CD4-positive, alpha-beta T cell treated with Interleukin-21 for 1 hour (primary cell): ENCODE data around the gene OLFML1.

Experiments
- DNase-seq: peaks from one replicate; pipeline ENCODE4 v3.0.0-alpha.2; 2020

The OLFML1 gene

DNA sequence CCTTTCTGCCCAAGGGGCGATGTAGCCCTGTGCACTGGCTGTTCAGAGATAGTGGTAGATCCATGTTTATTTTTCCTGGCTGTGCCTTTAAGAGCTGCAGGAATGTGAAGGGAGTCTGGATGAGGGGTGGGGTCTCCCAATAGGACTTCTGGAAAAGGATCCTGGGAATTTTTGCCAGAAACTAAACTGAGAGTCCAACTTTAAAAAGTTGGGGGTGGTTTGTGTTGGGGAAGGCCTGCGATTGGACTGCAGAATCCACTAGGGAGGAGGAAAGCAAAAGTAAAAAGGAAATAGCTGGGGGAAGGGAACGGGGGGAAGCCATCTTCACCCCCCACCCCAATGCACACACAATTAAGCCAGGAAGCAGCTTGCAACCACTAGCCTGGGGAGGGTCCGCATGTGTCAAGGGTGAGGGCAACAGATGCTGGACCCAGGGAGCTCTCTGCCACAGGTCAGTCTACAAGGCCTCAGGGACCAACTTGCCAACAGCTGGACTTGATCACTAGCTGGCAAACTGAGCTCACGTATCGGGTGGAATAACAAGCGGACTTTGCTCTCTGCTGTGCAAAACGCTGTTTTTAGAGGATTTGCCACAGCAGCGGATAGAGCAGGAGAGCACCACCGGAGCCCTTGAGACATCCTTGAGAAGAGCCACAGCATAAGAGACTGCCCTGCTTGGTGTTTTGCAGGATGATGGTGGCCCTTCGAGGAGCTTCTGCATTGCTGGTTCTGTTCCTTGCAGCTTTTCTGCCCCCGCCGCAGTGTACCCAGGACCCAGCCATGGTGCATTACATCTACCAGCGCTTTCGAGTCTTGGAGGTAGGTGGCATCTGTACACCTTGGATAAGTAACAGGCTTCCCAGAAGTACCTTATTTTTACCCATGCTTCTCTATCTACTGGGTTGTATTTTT, at the start of gene OLFML1:
Gene OLFML1 (plus strand): TSS at position 321 of the 912 bp plus-strand sequence. CDS start 370 bp downstream, at position 691.
- DNase-seq: no peak

DNA sequence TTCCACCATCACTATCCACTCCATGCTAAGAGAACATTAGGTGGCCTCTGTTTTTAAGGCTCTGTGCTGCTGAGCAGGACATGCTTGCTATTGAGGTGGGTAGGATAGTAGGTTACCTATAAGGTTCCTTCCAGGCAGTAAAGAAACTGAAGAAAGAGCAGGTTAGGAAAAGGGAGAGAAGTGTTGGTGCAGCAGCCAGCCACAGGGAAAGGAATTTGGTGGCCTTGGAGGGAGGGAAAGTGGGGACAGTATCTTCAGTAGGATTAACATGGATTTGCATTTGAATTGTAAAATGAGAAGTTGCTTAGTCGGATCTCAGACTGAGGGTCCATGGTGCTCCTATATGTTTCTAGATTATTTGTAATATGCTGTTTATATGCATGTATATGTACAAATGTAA, 49.2 kb upstream of the OLFML1 start:
- no peak for DNase-seq

DNA sequence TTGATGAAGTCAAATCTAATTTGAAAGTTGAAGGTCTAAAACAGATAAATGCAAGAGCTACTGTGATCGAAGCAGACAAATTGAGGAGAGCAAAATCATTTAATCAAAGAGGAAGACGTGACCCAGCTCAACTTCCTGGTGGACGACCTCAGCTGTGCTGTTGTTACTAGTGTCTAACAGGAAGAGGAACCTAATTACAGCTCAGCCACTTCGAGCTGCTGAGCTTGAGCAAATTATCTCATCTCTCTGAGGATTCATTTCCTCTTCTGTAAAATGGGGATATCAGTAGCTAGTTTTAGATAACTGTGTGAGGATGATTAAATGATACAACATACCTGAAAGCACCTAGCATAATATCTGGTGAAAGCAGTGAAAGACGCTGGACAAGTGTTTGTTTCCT, 48.6 kb upstream of the OLFML1 start:
- DNase-seq: peak; percentile 32

DNA sequence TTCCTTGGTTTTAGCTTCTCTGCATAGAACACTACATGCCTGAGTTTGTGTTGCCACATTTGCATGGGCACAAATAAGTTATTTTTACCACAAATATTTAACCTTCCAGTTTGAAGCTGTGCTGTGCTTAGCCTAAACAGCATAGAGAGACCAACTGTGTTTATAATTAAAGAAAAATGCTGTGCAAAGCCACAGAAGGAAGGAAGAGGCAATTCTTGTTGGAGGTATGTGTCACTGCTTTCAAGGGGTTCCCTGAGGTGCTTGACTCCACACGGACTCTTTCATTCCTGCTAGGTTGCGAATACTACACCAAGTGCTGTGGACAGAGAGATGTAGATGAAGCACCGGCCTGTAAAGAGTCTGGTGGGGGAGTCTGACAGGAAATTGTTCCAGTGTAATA, 47.6 kb upstream of the OLFML1 start:
- no peak for DNase-seq

DNA sequence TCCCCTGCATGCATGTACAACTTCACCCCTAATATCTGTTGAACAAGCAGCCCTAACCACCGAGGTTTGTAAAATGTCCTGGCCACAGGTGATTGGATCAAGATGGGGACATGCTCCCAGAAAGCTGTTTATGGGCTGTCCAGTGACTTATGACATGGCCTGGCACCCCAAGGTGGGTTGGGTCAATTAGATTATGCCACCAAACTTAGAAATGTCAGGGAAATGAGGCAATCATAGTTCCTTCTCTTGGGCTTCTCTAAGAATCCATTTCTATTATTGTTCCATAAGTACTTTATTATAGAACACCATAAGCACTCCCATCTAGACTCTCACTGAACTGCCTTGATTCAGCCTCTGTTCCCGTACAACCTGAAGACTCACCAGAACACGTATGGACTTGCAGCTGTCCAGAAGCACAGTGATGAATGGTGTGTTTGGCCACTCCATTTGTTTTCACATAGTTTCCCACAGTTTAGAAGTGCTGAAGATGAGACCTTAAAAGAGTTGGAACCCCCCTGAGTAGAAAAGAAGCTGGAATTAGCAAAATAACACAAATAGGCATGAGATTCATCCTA, 45.5 kb upstream of the OLFML1 start:
- no peak for DNase-seq

DNA sequence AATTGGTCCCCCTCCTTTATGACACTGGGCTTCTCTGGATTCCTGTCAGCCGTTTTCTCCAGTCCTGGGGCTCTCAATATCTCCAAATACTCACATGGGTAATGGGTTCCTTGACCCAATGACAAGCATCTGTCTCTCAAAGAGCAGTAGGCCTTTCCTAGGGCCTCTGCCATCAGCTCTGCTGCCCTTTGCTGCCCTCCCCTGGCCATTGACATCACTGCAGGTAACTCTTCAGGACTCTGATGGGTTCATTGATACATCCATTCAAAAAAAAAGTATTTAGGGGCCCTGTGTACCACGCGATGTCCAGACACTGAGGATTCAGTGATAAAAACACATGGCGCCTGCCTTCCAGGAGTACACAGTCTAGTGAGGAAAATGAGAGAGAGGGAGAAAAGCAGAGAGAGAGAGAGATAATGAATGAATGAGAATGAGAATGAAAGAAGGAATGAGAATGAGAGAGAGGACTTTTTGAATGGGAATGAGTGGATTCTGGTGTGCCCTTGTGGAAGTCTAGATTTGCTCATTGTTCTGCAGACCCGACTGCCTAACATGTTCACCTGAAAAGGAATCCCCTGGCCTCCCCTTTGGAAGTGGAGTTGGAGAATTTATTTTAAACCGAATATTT, 42.6 kb upstream of the OLFML1 start:
- DNase-seq: peak; percentile 62

DNA sequence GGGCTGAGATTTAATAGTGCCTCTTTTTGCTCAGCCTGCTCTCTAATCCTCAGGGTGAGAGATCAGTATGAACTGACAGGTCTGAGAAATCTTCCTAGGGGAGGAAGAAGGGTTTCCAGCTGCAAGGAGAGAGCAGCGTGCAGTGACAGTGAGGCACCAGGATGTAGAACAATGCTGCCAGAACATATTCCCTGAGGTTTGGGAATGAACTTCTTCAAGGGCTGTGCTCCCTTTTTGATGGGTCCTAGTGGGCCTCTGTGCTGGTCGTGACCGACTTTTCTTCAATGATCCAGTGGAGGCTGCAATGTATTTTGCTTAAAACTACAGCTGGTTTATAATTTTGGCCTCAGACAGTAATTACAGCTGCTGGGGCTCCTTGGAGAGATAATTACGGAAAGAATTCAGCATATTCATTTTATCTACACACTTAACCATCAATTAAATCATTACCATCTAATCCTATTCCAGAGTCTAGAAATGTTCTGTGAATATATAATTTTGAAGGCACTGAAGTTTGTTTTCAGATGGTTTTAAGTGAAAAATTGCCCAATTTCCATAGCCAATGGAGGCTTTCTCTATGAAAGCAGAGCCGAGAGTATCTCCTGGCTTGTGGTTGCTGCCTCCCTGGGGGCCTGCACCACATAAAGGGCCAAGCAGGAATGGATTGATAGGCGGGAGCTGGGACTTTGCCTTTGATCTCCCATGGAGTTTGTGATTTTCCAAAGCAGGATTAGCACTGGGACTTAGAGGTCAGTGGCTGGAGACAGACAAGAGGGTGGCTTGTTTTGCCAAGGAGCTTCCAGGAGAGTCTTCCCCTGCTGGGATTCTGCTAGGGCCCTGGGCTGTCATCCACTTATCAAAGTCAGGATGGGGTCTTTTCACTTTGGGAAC, 41.0 kb upstream of the OLFML1 start:
- DNase-seq: no peak

DNA sequence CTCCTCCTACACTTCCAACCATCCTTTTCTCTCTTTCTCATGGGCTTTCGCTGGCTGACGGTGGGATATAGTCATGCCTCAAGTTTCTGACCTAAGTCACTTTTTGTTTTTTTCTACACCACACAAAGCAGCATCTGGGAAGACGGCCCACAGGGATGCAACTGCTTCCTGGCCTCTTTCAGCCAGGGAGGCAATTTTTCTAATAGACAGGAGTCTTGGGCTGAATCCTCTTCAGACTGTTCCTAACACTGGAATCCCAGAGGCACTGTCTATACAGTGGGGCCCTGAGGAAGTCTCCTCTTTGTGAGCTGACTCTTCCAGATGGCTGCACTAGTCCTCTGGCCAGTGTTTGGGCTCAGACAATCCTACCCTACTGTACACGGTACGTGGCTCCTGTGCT, 39.7 kb upstream of the OLFML1 start:
- DNase-seq: no peak

DNA sequence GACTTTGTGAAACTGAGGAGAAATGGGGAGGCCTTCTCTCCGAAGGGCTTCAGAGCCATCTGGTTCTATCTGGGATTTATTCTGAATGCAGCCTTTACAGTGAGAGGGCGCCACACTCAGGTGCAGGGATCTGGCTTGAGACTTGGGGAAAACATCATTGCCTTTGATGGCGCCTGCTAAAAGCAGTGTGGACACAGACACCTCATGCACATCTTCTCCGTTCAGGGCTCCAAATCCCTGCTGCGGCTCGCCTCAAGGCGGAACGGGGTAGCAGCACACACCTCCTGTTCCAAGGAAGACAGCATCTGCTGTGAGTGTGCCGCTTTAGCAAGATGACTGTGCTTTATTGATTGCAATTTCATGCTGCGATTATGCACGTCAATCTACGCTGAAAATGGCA, 37.1 kb upstream of the OLFML1 start:
- DNase-seq: no peak

DNA sequence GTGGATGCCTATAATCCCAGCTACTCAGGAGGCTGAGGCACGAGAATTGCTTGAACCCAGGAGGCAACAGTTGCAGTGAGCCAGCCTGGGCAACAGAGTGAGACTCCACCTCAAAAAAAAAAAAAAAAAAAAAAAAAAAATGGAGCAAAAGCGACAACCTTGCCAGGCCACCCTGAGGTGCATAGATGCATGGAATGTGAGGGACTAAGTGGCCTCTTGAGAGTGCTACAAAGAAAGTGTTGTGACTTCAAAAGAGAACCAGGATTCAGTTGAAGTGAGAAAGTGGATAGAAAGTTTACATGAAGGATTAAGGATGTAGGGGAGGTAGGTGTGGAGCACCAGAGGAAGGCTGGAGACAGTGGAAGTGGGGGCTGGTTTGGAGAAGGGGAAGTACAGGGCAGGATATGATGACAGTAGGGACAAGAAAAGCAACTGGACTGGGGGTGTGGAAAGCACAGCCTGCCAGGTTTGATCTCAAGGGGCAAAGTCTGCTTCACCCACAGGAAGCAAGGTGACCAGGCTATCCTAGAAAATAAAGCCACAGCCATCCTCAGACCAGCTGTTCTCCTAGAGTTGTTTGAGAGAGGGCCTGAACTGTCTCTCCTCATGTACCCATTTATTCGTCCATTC, 36.0 kb upstream of the OLFML1 start:
- DNase-seq: no peak

DNA sequence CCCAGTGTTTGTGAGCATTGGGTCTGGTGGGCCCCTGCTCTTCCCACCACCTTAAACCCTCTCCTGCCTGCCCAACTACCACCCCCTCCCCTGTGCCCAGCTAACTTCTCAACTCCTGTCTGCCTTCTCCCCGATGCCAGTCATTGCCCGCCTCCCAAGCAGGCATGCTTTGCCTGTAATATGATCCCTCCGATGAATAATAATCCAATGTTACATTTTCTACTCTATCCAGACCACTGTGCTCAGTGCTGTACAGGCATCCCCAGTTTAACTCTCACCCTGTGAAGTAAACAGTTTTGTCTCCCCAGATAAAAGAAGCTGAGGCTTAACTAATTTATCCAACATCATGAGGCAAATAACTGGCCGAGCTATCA, 35.5 kb upstream of the OLFML1 start:
- DNase-seq: no peak

DNA sequence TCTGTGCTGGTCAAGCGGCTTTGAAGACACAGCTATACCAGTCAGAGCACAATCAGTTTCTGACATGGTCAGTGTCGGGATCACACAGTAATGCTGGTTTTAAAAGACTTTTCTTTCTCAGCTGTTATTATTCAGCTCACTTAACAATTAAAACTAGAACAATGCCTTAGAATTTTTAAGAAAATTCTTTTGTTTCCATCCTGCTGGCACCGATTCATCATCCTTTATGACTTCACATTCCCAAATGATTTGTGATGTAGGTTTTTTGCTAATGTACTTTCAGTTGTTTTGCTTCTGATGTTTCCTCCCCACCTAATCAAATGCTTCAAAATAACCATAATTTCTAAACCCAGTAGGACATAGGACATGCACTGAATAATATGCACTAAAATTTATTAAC, 34.5 kb upstream of the OLFML1 start:
- no peak for DNase-seq

DNA sequence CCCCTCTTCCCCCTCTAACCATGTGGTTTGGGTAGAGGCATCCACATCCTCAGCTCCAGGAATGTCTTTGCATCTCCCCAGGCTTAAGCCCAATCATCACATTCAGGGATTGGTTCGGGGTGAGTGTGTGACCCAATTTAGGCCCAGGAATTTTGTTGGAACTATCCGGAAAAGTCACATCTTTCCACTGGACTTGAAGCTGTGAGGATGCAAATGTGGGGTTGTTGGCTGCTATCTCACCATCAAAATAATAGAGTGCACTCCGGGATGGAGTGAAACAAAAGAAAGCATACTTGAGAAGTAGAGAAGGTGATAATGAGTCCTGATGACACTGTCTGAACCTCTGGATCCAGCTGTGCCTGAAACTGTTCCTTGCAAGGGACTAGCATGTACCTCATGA, 33.8 kb upstream of the OLFML1 start:
- DNase-seq: no peak

DNA sequence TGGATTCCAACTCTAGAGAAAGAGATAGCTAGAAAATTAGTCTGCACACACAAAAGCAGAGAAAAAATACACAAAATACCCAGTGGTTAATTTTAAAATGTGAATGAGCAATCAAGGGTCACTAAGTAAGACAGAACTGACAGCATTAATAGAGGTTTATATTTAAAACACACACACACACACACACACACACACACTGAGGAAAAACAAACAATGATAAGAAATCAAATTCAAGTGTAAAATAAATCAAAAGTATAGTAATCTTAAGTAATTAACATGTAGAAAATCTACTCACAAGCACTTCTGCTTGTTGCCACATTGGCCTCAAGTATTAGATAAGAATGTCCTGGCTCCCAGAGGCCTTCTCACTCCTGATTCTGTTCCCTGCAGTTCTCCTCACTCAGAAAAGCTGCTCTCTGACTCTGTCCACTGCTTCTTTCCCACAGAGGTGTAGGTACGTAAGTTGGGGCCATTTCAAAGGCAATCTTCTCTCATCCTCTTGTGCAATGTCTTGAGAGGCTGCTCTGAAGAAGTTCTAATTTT, 33.3 kb upstream of the OLFML1 start:
- DNase-seq: no peak

DNA sequence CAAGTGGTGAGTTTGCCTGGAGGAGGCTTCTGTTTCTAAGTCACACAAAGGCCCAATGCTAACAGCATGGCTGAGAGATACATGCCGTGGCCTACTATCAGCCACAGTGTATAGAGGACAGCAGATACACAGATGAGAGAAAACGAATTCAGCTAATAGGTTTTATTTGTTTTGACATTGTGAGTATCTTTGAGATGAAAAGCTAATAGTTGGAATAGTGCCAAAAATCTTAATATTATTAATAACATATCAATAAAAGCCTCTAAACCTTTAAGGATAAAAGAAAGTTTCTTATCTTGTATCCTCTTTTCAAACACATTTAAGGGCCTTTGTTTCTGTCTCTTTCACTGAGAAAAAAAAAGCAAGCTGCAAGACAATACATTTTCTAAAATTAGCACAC, 30.5 kb upstream of the OLFML1 start:
- no peak for DNase-seq

DNA sequence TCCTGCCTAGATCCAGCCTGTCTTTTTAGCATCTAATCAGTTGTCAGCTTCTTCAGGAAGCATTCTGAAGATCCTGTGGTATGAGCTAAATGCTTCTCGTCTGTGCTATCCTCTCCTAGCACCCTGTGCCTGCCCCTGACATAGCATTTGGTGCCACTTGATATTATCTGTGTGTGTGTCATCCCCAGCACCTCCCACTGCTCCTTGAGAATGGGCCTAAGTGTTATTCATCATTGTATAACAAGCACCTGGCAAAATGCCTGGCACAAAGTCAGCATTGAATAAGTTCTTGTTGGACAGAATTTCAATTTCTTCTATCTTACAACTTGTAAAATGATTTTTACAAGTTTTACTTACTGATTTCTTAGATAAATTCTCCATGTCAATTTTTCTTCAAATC, 28.1 kb upstream of the OLFML1 start:
- no peak for DNase-seq

DNA sequence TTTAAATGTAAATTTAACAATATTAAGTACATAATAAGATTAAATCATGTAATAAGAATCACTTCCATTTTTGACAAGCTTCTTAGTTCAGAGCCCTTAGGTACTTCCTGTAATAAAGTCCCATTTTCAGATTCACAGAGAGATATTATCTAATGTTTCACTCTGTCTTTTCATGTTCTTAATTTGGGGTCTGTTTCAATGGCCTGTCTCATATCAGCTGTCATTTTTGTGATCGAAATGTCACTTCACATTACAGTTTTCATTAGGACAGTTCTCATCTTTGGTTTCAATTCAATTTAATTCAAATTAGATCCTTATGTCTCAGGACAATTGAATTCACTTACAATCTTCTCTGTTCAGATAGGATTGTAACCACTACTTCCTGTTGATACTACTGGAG, 22.6 kb upstream of the OLFML1 start:
- no peak for DNase-seq

DNA sequence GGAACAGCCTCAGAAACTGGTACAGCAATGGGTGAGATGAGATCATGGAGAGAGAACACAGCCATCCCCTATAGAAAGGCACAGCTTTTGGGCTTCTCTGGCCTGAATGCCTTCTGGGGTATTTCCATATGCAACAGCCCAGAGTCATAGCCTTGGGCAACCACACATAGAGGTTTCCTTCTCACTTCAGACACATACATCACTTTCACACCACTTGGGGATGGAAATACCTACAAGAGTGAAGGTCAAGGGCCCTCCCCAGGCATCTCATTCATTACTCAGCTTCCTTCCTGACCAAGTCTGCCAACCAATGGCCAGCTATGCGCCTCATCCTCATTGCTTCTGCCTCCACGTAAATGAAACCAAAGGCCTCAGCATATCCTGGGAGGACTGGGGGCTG, 17.7 kb upstream of the OLFML1 start:
- DNase-seq: no peak

DNA sequence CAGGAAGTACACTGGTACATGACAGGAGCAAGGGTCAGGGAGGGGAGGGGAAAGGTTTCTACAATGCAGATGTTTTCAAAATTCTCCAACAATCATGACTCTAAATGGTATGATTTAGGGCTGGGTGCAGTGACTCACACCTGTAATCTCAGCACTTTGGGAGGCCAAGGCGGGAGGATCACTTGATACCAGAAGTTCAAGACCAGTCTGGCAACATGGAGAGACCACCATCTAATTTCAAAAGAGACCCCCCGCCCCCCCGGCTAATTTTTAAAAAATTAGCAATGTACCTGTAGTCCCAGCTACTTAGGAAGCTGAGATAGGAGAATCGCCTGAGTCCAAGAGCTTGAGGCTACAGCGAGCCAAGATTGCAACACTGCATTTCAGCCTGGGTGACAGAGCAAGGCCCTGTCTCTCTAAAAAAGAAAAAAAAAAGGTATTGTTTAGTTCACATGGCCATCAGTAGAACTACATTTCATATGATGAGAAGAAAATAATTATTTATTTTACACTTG, 15.9 kb upstream of the OLFML1 start:
- DNase-seq: no peak

DNA sequence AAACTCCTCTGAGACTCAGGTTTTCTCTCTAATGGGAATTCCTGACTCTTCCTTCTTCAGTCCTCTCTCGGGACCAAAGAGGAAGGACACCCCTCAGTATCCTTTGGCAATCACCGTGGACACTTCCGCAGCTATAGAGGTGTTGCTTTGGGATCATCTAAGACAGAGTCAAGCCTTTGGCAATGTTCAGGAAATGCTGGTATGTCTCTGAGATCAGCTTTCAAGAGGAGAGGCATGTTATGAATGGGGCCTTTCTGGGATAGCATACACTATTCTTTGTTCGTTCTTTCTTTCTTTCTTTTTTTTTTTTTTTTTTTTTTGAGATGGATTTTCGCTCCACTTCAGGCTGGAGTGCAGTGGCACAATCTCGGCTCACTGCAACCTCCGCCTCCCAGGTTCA, 14.2 kb upstream of the OLFML1 start:
- DNase-seq: no peak

DNA sequence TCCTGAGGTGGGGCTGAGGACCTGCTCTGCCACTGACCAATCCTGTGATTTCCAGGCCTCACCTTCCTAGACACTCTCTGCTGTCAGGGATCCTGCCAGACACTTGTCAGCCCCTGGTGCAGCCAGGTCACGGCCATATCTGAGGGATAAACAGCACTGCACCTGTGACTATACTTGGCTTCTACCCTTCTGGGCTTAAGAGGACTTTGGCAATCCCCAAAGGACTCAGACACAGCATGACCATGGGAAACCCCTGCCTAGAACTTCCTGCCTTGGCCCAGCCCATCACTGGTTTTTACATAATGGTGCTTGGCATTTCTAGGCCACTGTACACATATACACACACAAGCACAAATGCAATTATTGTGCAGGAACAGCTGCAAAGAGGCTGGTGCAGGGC, 11.6 kb upstream of the OLFML1 start:
- no peak for DNase-seq

DNA sequence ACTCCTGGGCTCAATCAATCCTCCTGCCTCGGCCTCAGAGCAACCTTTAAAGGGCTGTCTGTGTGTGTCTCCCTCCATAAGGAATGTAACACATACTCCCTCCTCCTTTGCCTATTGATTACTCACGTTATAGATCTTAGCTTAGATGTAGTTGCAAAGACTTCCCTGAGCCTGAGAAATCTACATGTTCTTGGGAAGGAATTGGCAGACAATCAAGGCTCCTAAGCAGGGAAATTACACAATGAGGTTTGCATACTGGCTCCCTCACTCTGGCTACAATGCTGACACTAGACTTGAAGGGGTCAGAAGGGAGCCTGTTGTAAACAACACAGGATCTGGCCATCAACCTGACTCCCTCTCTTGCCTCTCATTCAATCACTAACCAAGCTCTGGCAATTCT, 5.2 kb upstream of the OLFML1 start:
- no peak for DNase-seq
